H7 (cell line): ENCODE data around the gene POC1B. TPM values are rescaled to one million over a fixed set of nuclear protein-coding genes. Genes with fewer than 3 reads are reported as not detected.

Experiments
- DNase-seq: peaks from one replicate; pipeline ENCODE4 v3.0.0; 2012
- H3K27me3 ChIP-seq: 2 replicates; pipeline ENCODE4 v1.6.0; 2011; ENCODE audit warnings: mild to moderate bottlenecking, low read length; ENCODE audit not compliant: control insufficient read depth, insufficient read depth
- H3K36me3 ChIP-seq: replicated peaks from 2 replicates; pipeline ENCODE4 v1.5.1; 2011; ENCODE audit warnings: low read length; ENCODE audit not compliant: control insufficient read depth, insufficient read depth
- H3K4me3 ChIP-seq: 2 replicates; pipeline ENCODE4 v1.5.1; 2011; ENCODE audit warnings: low read depth, mild to moderate bottlenecking, control low read depth, low read length, moderate library complexity; ENCODE audit not compliant: insufficient read depth
- total RNA-seq: library from RNA; depleted of rRNA; stranded (reverse); fragments of >200 nt; shearing (Covaris generic); gene quantifications from 2 replicates; pipeline ENCODE4 v1.2.3, GENCODE V29; 2014

The POC1B gene
- total RNA-seq, 1 experiment from 2014 or later: 22.6 TPM

DNA sequence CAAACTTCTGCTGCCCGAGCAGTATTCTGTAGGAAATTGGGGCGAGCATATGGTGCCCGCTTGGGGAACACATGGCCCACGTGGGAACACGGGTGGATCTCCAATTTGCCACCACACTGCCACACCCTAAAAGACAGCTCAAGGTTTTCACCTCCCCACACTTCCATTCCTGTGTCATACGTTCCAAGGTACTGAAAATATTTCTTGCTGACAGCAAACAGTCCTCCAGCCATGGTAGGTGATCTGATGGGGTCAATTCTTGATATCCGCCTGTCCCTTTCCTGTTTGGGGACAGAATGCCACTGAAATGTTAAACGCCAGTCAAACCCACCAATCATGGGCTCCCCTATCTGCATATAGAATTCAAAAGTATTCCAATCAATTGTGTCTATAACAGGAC is 2.5 kb downstream of the POC1B start:
- Histone ChIP-seq H3K36me3 (no peaks in the 10 kb centered on the region), H3K27me3 (no peaks in the 10 kb centered on the region), H3K4me3 (no peak overlapping the region)
- no peak for DNase-seq

DNA sequence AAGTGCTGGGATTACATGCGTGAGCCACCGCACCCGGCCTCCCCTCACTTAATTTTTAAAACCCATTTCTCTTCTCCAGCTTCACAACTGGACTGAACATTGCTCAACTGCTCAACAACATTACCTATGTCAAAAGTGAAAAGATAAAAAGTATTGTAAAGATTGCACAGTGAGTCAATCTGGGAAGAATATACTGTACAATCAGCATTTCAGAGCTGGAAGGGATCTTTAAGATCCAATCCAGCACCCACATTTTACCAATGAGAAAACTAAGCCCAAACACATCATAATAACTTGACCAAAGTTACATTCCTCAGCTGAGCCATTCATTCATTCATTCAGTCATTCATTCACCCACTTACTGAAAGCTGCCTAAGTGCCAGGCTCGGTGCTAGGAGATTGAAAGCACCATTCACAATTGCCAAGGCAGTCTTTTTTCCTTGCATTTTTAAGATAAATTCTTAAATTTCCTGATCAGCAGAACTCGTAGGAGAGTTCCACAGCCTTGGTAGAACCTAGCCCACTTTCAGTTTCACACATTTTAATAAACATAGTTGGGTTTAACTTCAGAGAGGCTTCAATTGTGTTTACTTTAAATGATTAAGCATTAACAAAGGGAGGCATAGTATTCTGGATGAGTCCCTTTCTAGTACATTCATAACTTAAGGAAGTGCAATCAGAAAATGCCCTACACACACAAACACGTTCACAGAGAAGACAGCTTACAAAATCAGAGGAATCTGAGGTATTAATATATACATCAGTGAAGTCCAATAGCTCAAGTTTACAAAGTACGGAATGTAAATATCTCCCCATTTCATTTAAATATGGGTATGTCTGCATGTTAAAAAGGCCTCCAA is 4.3 kb downstream of the POC1B start:
- no peak for DNase-seq
- H3K27me3 ChIP-seq: no peaks in the 10 kb centered on the region
- no peak overlapping the region for H3K4me3 ChIP-seq
- no peaks in the 10 kb centered on the region for H3K36me3 ChIP-seq

- no peaks in the 10 kb centered on the region for H3K27me3 ChIP-seq
- no peak overlapping the region for H3K4me3 ChIP-seq
- no peak for DNase-seq
- H3K36me3 ChIP-seq: no peaks in the 10 kb centered on the region
Measured at GRCh38 chr12:89517720-89518119, 8.1 kb downstream of the POC1B start.

DNA sequence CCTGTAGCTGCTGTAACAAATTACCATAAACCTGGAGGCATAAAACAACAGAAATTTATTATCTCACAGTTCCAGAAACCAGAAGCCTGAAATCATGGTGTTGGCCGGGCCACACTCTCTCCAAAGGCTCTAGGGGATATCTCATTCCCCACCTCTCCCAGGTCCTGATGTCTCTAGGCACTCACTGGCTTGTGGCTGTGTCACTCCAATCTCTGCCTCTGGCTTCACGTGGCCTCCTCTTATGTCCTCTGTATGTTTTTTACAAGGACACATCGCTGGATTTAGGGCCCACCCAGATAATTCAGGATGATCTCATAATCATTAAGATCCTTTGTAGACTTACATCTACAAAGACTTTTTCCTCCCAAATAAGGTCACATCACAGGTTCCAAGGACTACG is 9.2 kb downstream of the POC1B start:
- no peak for DNase-seq
- H3K27me3 ChIP-seq: no peaks in the 10 kb centered on the region
- no peaks in the 10 kb centered on the region for H3K36me3 ChIP-seq
- no peak overlapping the region for H3K4me3 ChIP-seq

DNA sequence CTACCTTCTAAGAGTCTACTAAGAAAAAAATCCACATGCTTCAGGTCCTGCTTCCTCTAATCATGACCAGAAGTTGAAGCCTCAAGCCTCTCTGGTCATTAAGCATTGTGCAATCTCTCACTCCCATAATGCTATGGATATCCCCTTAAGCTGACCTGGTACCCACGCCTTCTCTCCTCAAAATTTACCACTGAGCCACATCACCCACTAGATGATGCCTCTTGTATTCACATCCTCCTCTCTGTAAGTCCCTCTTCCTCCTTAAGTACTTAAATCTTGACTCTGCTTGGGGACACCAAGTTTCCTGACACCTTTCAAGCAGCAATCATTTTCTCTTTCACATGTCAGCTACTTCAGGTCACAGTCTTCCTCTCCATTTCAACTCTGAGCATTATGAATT is 11.1 kb downstream of the POC1B start:
- H3K27me3 ChIP-seq: no peaks in the 10 kb centered on the region
- no peak overlapping the region for H3K4me3 ChIP-seq
- DNase-seq: no peak
- no peaks in the 10 kb centered on the region for H3K36me3 ChIP-seq

DNA sequence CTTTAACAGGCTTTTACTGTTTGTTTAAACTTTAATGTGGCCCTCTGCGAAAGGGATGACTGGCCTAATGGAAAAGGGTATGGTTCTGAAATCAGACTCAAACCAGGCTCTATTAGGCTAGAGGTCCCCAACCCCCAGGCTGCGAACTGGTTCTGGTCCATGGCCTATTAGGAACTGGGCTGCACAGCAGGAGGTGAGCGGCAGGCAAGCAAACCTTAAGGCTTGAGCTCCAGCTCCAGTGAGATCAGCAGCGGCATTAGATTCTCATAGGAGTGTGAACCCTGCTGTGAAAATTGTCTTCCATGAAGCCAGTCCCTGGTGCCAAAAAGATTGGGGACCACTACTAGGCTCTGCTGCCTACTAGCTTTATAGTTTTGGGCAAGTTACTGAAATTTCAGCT is 12.3 kb downstream of the POC1B start:
- Histone ChIP-seq H3K4me3 (no peak overlapping the region), H3K27me3 (no peaks in the 10 kb centered on the region), H3K36me3 (no peaks in the 10 kb centered on the region)
- DNase-seq: no peak

GRCh38 chr12:89507015-89507824 is 18.6 kb downstream of the POC1B start:
- Histone ChIP-seq H3K36me3 (no peaks in the 10 kb centered on the region), H3K4me3 (no peak overlapping the region), H3K27me3 (no peaks in the 10 kb centered on the region)
- DNase-seq: no peak

DNA sequence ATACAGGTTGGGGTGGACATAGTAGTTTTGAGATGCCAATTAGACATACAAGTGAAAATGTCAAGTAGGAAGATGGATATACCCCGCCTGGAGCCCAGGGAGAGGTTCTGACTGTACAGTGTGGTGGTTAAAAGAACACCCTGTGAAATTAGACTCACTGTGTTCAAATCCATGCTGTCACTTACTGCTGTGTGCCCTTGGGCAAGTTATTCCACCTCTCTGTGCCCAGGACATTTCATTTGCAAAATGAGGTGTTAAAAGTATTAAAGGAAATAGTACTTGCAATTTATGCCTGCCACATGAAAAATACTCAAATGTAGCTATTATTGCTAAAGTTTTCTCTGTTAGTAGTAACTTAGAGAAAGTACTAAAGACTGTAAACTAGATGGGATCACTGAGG is 19.8 kb downstream of the POC1B start:
- DNase-seq: no peak
- H3K36me3 ChIP-seq: no peaks in the 10 kb centered on the region
- H3K4me3 ChIP-seq: no peak overlapping the region
- no peaks in the 10 kb centered on the region for H3K27me3 ChIP-seq

DNA sequence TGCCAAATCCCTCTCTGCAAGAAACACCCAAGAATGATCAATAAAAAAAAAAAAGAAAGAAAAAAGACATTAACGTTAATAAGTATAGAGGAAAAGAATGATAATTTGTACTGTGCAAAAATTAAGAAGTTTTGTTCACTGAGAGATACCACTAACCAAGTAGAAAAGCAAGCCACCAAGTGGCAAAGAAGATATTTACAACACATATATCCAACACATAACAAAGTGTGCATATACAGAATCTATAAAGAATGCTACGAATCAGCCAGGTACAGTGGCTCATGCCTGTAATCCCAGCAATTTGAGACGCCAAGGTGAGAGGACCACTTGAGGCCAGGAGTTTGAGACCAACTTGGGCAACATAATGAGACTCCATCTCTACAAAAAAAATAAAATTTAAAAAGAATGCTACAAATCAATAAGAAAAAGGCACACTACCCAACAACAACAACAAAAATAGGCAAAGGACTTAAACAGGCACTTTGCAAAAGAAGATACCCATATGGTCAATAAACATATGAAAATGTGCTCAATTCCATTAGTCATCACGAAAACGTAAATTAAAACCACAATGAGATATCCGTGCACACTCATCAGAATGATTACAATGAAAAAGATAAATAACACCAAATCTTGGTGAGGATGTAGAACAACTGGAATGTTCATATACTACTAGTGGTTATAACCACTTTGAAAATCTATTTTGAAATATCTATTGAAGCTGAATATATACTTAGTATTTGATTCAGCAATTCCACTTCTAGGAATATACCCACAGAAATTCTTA is 21.1 kb downstream of the POC1B start:
- Histone ChIP-seq H3K27me3 (no peaks in the 10 kb centered on the region), H3K36me3 (no peaks in the 10 kb centered on the region), H3K4me3 (no peak overlapping the region)
- DNase-seq: no peak

DNA sequence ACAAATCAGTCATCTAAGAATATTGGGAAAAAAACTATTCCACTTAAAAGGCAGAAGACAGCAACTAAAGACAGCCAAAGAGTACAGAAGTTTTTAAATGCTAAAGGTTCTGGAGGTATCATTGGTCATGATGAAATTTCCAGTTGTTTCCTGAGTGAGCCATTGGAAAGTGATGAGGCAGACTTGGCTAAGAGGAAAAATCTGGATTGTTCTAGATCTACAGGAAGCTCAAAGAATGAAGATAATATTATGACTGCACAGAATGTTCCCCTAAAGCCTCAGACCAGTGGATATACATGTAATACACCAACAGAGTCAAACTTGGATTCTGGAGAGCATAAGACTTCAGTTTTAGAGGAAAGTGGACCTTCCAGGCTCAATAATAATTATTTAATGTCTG is 24.1 kb downstream of the POC1B start:
- no peak for DNase-seq
- H3K27me3 ChIP-seq: no peaks in the 10 kb centered on the region
- no peaks in the 10 kb centered on the region for H3K36me3 ChIP-seq
- no peak overlapping the region for H3K4me3 ChIP-seq

DNA sequence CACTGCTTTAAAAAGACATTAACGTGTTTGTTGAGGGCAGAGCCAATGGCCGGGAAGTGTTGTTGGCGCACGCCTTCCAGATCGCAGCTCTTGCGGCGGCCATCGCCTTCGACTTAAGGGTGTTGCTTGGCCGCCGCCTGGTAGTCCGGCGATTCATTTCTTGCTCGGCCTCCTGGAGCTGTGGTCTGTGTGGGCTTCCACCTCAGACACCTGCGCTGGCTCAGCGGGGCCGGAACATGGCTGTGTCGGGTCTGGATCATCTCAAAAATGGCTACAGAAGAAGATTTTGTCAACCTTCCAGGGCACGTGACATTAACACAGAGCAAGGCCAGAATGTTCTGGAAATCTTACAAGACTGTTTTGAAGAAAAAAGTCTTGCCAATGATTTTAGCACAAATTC is 26.0 kb downstream of the POC1B start:
- no peak for DNase-seq
- no peaks in the 10 kb centered on the region for H3K27me3 ChIP-seq
- no peaks in the 10 kb centered on the region for H3K36me3 ChIP-seq
- H3K4me3 ChIP-seq: no peak overlapping the region

DNA sequence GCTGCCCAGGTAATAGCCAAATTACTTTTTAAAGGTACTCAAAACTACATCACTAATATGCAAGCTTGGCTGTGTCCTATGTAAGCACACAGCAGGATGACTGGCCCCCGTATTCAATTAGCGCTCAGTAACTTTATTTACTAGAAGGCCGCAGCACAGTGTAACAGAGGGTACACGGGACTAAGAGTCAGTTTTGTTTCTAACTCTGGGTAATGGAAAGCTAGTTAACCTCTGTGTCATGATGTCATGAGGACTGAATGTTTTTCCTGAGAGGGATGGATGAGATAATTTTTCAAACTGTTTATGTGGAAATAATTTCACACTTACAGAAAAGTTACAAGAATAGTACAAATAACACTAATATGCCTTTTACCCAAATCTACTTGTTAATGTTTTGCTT is 28.4 kb downstream of the POC1B start:
- no peaks in the 10 kb centered on the region for H3K36me3 ChIP-seq
- H3K27me3 ChIP-seq: no peaks in the 10 kb centered on the region
- H3K4me3 ChIP-seq: no peak overlapping the region
- DNase-seq: no peak

- no peak for DNase-seq
Measured at GRCh38 chr12:89497005-89497404, 28.8 kb downstream of the POC1B start.

GRCh38 chr12:89494411-89495231 is 31.2 kb downstream of the POC1B start:
- no peaks in the 10 kb centered on the region for H3K27me3 ChIP-seq
- H3K36me3 ChIP-seq: no peaks in the 10 kb centered on the region
- no peak overlapping the region for H3K4me3 ChIP-seq
- DNase-seq: no peak

More at GRCh38 chr12:89497005-89497404, 28.8 kb downstream of the POC1B start:
- no peaks in the 10 kb centered on the region for H3K27me3 ChIP-seq
- H3K36me3 ChIP-seq: no peaks in the 10 kb centered on the region
- H3K4me3 ChIP-seq: no peak overlapping the region
